Mammary epithelial cell (primary cell): ENCODE data around the gene PTPN7.

ENCODE experiments used
- CTCF ChIP-seq, 2 donors: IDR thresholded peaks in 1 of 2; conservative IDR thresholded peaks in 1 of 2; 2 replicates each; pipeline ENCODE4 v1.5.1; 2011 to 2012; ENCODE audit warnings: inconsistent platforms in 2 of 2, low read length in 2 of 2, mild to moderate bottlenecking in 2 of 2, control low read depth in 1 of 2, low read depth in 1 of 2; ENCODE audit not compliant: insufficient read depth in 1 of 2; ENCODE audit errors: extremely low read depth in 1 of 2
- EZH2 ChIP-seq: IDR thresholded peaks from 2 replicates; pipeline ENCODE4 v1.6.1; 2012; ENCODE audit warnings: low read length, inconsistent platforms, borderline replicate concordance

GRCh38 chr1:202173993-202174392, 13.6 kb upstream of the PTPN7 start:
- TF ChIP-seq CTCF (conservative IDR thresholded peaks at IDR 0.05 in 1 of 2, IDR thresholded peaks at IDR 0.05 in 1 of 2; ENCODE audit: extremely low read depth in 1 of 2, insufficient read depth in 1 of 2, low read depth in 1 of 2, low read length in 2 of 2) = no peak
- TF ChIP-seq EZH2 = no peak
